Measurements from ENCODE around the gene C9orf50. TPM values are rescaled to one million over a fixed set of nuclear protein-coding genes. Genes with fewer than 3 reads are reported as not detected.
A peak's percentile ranks its signal among the peaks of the same experiment; 100 is the strongest.

Gene C9orf50
- total and polyA plus RNA-seq, 2 donors (not counting 1 experiment from before 2014, with no cell fraction given), result not detected

GRCh38 chr9:129604056-129604765 is 16.7 kb downstream of the C9orf50 start:
- no peak overlapping the region for H3K27ac Mint-ChIP-seq
- no peaks in the 10 kb centered on the region for H3K79me2 ChIP-seq (ENCODE audit: control insufficient read depth, insufficient read depth, low read length)
- H3K9me3 ChIP-seq (ENCODE audit: control extremely low read depth in 1 of 3, control insufficient read depth in 2 of 3, insufficient read depth in 1 of 3, low read length in 2 of 3), result no peaks in the 10 kb centered on the region
- no peak for TF ChIP-seq CTCF (IDR thresholded peaks at IDR 0.05)
- H3K4me3 ChIP-seq (ENCODE audit: control extremely low read depth in 1 of 5, extremely low read depth in 1 of 5, insufficient read depth in 1 of 5, low read depth in 2 of 5, low read length in 4 of 5), result no peak overlapping the region
- H3K4me2 ChIP-seq (replicated peaks; ENCODE audit: low read depth, low read length, poor library complexity, severe bottlenecking), result no peak overlapping the region
- H3K4me3 Mint-ChIP-seq, result no peak overlapping the region
- intact Hi-C loops (cut with micrococcal nuclease), result no loop called here
- 86% methylated on average over 7 of the region's 12 CpGs for WGBS (ENCODE audit: insufficient coverage)
- no peaks in the 10 kb centered on the region for H3K9me3 Mint-ChIP-seq (ENCODE audit: insufficient read depth)
- H3K27me3 ChIP-seq (replicated peaks in 1 of 4; ENCODE audit: control extremely low read depth in 1 of 4, control insufficient read depth in 3 of 4, insufficient read depth in 4 of 4, low read length in 3 of 4), result peaks cover 0 to 6% (median 1%) of the 10 kb centered on the region in 4 experiments
- no peak overlapping the region for H3K27ac ChIP-seq (ENCODE audit: low read length in 2 of 2)
- H3K4me1 ChIP-seq (ENCODE audit: control insufficient read depth in 2 of 2, insufficient read depth in 2 of 2, low read length in 2 of 2), result peaks cover 6 to 7% of the 10 kb centered on the region in 2 donors
- ChIA-PET CTCF (interaction anchor here (1.2 to 5.9 kb wide), 4 partner anchors 433 to 473 kb away, joined by 3 to 55 read pairs (median 10); no protein-coding TSS in a partner anchor), POLR2A (no interaction called here)
- H3K36me3 ChIP-seq (replicated peaks in 1 of 2; ENCODE audit: control extremely low read depth in 1 of 2, control insufficient read depth in 1 of 2, extremely low read depth in 1 of 2, insufficient read depth in 2 of 2, low read length in 1 of 2), result no peaks in the 10 kb centered on the region
- no peak overlapping the region for H2AFZ ChIP-seq (ENCODE audit: insufficient read depth, low read depth, low read length, poor library complexity, severe bottlenecking)
- H3K4me1 Mint-ChIP-seq, result peaks cover 13% of the 10 kb centered on the region
- H4K20me1 ChIP-seq (ENCODE audit: control insufficient read depth, insufficient read depth, low read length, poor library complexity, severe bottlenecking), result no peaks in the 10 kb centered on the region
- peaks cover 13% of the 10 kb centered on the region for H3K27me3 Mint-ChIP-seq
- H3K9ac ChIP-seq (ENCODE audit: low read length), result no peak overlapping the region
- no peak for DNase-seq
- ATAC-seq (ENCODE audit: low read depth), result no peak

GRCh38 chr9:129602598-129603415 is 18.1 kb downstream of the C9orf50 start:
- DNase-seq, result peak; percentile 19
- Histone ChIP-seq H3K4me1 (ENCODE audit: control insufficient read depth in 2 of 2, insufficient read depth in 2 of 2, low read length in 2 of 2) (peaks cover 13% of the 10 kb centered on the region in 2 donors), H3K27ac (ENCODE audit: low read length in 2 of 2) (no peak overlapping the region), H3K9me3 (ENCODE audit: control extremely low read depth in 1 of 3, control insufficient read depth in 2 of 3, insufficient read depth in 1 of 3, low read length in 2 of 3) (peaks cover 0 to 2% (median 0%) of the 10 kb centered on the region in 3 donors), H3K4me2 (replicated peaks; ENCODE audit: low read depth, low read length, poor library complexity, severe bottlenecking) (no peak overlapping the region), H3K4me3 (ENCODE audit: control extremely low read depth in 1 of 5, extremely low read depth in 1 of 5, insufficient read depth in 1 of 5, low read depth in 2 of 5, low read length in 4 of 5) (no peak overlapping the region), H3K36me3 (replicated peaks in 1 of 2; ENCODE audit: control extremely low read depth in 1 of 2, control insufficient read depth in 1 of 2, extremely low read depth in 1 of 2, insufficient read depth in 2 of 2, low read length in 1 of 2) (no peaks in the 10 kb centered on the region), H3K9ac (ENCODE audit: low read length) (no peak overlapping the region), H2AFZ (ENCODE audit: insufficient read depth, low read depth, low read length, poor library complexity, severe bottlenecking) (no peak overlapping the region), H4K20me1 (ENCODE audit: control insufficient read depth, insufficient read depth, low read length, poor library complexity, severe bottlenecking) (no peaks in the 10 kb centered on the region), H3K79me2 (ENCODE audit: control insufficient read depth, insufficient read depth, low read length) (no peaks in the 10 kb centered on the region), H3K27me3 (replicated peaks in 1 of 4; ENCODE audit: control extremely low read depth in 1 of 4, control insufficient read depth in 3 of 4, insufficient read depth in 4 of 4, low read length in 3 of 4) (peaks cover 0 to 16% (median 5%) of the 10 kb centered on the region in 4 experiments)
- no peak for ATAC-seq (ENCODE audit: low read depth)
- WGBS (ENCODE audit: insufficient coverage), result 53% methylated on average over 9 of the region's 10 CpGs
- H3K4me1 Mint-ChIP-seq, result peaks cover 18% of the 10 kb centered on the region
- H3K9me3 Mint-ChIP-seq (ENCODE audit: insufficient read depth), result no peaks in the 10 kb centered on the region
- intact Hi-C loops (cut with micrococcal nuclease), result no loop called here
- no peak overlapping the region for H3K4me3 Mint-ChIP-seq
- POLR2A ChIA-PET, result no interaction called here
- no peak overlapping the region for H3K27ac Mint-ChIP-seq
- H3K27me3 Mint-ChIP-seq, result peaks cover 25% of the 10 kb centered on the region
- TF ChIP-seq EZH2 (IDR thresholded peaks at IDR 0.05; ENCODE audit: borderline replicate concordance, insufficient read depth, low read depth, low read length, poor library complexity, severe bottlenecking) (no peak), CTCF (IDR thresholded peaks at IDR 0.05) (no peak)
- CTCF ChIA-PET, result interaction anchor here (1.1 to 2.1 kb wide), 4 partner anchors 425 to 471 kb away, joined by 4 to 13 read pairs (median 4); partner anchors contain the start of gene IER5L

Data from B cell (primary cell).